Measurements from ENCODE around the gene EPHA2.

GRCh38 chr1:16151196-16151994, 4.5 kb downstream of the EPHA2 start:
- no peak for TF ChIP-seq POLR2A (IDR thresholded peaks at IDR 0.05)
- no peak for TF ChIP-seq CTCF (IDR thresholded peaks at IDR 0.05)

All from adrenal gland (tissue), 5 donors.